OCI-LY3 (cell line): ENCODE results near the gene UBB.

ENCODE experiments used
- EZH2phosphoT487 ChIP-seq: fragments of 200-600 bp; shearing (Covaris generic); IDR thresholded peaks from 2 replicates; pipeline ENCODE4 v1.6.1; 2018; ENCODE audit warnings: antibody characterized with exemption, mixed run types, low read depth
- TF ChIP-seq, protein P1 (sequence below): fragments of 200-600, 300-600 bp; sonication (generic); IDR thresholded peaks from 2 replicates; pipeline ENCODE4 v1.5.1; 2014; ENCODE audit warnings: antibody characterized with exemption, low read length, low read depth

DNA sequence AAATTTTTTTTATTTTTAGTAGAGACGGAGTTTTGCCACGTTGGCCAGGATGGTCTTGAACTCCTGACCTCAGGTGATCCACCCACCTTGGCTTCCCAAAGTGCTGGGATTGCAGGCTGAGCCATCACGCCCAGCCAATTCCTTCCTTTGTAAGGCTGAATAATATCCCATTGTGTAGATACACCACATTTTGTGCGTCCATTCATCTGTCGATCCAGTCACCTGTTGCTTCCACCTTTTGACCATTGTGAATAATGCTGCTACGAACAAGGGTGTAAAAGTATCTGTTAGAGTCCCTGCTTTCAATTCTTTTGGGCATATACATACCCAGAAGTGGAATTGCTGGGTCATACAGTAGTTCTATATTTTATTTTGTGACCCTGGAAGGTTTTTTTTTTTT, 49.8 kb downstream of the UBB start:
- TF ChIP-seq, protein P1, sequence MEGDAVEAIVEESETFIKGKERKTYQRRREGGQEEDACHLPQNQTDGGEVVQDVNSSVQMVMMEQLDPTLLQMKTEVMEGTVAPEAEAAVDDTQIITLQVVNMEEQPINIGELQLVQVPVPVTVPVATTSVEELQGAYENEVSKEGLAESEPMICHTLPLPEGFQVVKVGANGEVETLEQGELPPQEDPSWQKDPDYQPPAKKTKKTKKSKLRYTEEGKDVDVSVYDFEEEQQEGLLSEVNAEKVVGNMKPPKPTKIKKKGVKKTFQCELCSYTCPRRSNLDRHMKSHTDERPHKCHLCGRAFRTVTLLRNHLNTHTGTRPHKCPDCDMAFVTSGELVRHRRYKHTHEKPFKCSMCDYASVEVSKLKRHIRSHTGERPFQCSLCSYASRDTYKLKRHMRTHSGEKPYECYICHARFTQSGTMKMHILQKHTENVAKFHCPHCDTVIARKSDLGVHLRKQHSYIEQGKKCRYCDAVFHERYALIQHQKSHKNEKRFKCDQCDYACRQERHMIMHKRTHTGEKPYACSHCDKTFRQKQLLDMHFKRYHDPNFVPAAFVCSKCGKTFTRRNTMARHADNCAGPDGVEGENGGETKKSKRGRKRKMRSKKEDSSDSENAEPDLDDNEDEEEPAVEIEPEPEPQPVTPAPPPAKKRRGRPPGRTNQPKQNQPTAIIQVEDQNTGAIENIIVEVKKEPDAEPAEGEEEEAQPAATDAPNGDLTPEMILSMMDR = no peak
- no peak for TF ChIP-seq EZH2phosphoT487
